HG03060 (cell line): Measurements from ENCODE around the gene AHR.
"Not testable (repeated sequence)": the region's sequence is repeated elsewhere in the genome, so short reads cannot be mapped to it uniquely, and the experiment has no call there.

Experiments used
- ATAC-seq: cut with Tn5 transposase; IDR thresholded peaks from one replicate; pipeline ENCODE4 v1.9.1; 2021; ENCODE audit warnings: low read depth, moderate number of reproducible peaks; ENCODE audit not compliant: unreplicated experiment

AHR gene

GRCh38 chr7:17371671-17372524 lies 73.4 kb downstream of the AHR start:
- no peak for ATAC-seq

- ATAC-seq, result no peak
Measured at GRCh38 chr7:17374157-17374556, 75.7 kb downstream of the AHR start.

GRCh38 chr7:17374654-17375053 lies 76.2 kb downstream of the AHR start:
- ATAC-seq, result no peak

GRCh38 chr7:17376595-17376994 lies 78.1 kb downstream of the AHR start:
- ATAC-seq, result no peak

- no peak for ATAC-seq
Measured at GRCh38 chr7:17380736-17381662, 82.5 kb downstream of the AHR start.

- ATAC-seq, result not testable (repeated sequence)
Measured at GRCh38 chr7:17382408-17383354, 84.2 kb downstream of the AHR start.

GRCh38 chr7:17384400-17384799 lies 85.9 kb downstream of the AHR start:
- ATAC-seq, result no peak

- ATAC-seq, result no peak
Measured at GRCh38 chr7:17385612-17386011, 87.2 kb downstream of the AHR start.

GRCh38 chr7:17390392-17390791 lies 91.9 kb downstream of the AHR start:
- ATAC-seq, result no peak

- no peak for ATAC-seq
Measured at GRCh38 chr7:17391366-17391765, 92.9 kb downstream of the AHR start.

- no peak for ATAC-seq
Measured at GRCh38 chr7:17392846-17393245, 94.4 kb downstream of the AHR start.

GRCh38 chr7:17394563-17394962 lies 96.1 kb downstream of the AHR start:
- ATAC-seq, result not testable (repeated sequence)
